Measurements from ENCODE around the gene TRIM52.
"Not testable (repeated sequence)": the region's sequence is repeated elsewhere in the genome, so short reads cannot be mapped to it uniquely, and the experiment has no call there.

The TRIM52 gene

GRCh38 chr5:181281077-181281983, 20.4 kb upstream of the TRIM52 start:
- in situ Hi-C loops (cut with HindIII; ENCODE audit: low sequenced_read_pairs): no loop called here
- no peak for TF ChIP-seq CTCF (IDR thresholded peaks at IDR 0.05; ENCODE audit: low read depth, low read length)
- no peak for DNase-seq (ENCODE audit: low read depth, low spot score)
- no peak overlapping the region for H3K4me3 ChIP-seq (ENCODE audit: low read depth, low read length)

- H3K4me3 ChIP-seq (ENCODE audit: low read depth, low read length): no peak overlapping the region
- TF ChIP-seq CTCF (IDR thresholded peaks at IDR 0.05; ENCODE audit: low read depth, low read length): no peak
- in situ Hi-C loops (cut with HindIII; ENCODE audit: low sequenced_read_pairs): no loop called here
- DNase-seq (ENCODE audit: low read depth, low spot score): no peak
Measured at GRCh38 chr5:181280251-181280762, 19.4 kb upstream of the TRIM52 start.

GRCh38 chr5:181273433-181273744, 12.4 kb upstream of the TRIM52 start:
- H3K4me3 ChIP-seq (ENCODE audit: low read depth, low read length); DNase-seq (ENCODE audit: low read depth, low spot score); in situ Hi-C loops (cut with HindIII; ENCODE audit: low sequenced_read_pairs): not testable (repeated sequence)

GRCh38 chr5:181271081-181271480, 10.1 kb upstream of the TRIM52 start:
- TF ChIP-seq CTCF (IDR thresholded peaks at IDR 0.05; ENCODE audit: low read depth, low read length): no peak
- in situ Hi-C loops (cut with HindIII; ENCODE audit: low sequenced_read_pairs): no loop called here
- no peak for DNase-seq (ENCODE audit: low read depth, low spot score)
- no peak overlapping the region for H3K4me3 ChIP-seq (ENCODE audit: low read depth, low read length)

- not testable (repeated sequence) for H3K4me3 ChIP-seq (ENCODE audit: low read depth, low read length)
Measured at GRCh38 chr5:181267907-181268306, 7.0 kb upstream of the TRIM52 start.

GRCh38 chr5:181267291-181267904, 6.5 kb upstream of the TRIM52 start:
- in situ Hi-C loops (cut with HindIII; ENCODE audit: low sequenced_read_pairs); H3K4me3 ChIP-seq (ENCODE audit: low read depth, low read length); DNase-seq (ENCODE audit: low read depth, low spot score): not testable (repeated sequence)

More at GRCh38 chr5:181267907-181268306, 7.0 kb upstream of the TRIM52 start:
- in situ Hi-C loops (cut with HindIII; ENCODE audit: low sequenced_read_pairs); DNase-seq (ENCODE audit: low read depth, low spot score): not testable (repeated sequence)

GRCh38 chr5:181265092-181265671, 4.2 kb upstream of the TRIM52 start:
- no peak for DNase-seq (ENCODE audit: low read depth, low spot score)
- in situ Hi-C loops (cut with HindIII; ENCODE audit: low sequenced_read_pairs): no loop called here
- no peak overlapping the region for H3K4me3 ChIP-seq (ENCODE audit: low read depth, low read length)
- no peak for TF ChIP-seq CTCF (IDR thresholded peaks at IDR 0.05; ENCODE audit: low read depth, low read length)

- in situ Hi-C loops (cut with HindIII; ENCODE audit: low sequenced_read_pairs): no loop called here
Measured at GRCh38 chr5:181263633-181264032, 2.7 kb upstream of the TRIM52 start.

More at GRCh38 chr5:181263633-181264032, 2.7 kb upstream of the TRIM52 start:
- no peak for DNase-seq (ENCODE audit: low read depth, low spot score)
- TF ChIP-seq CTCF (IDR thresholded peaks at IDR 0.05; ENCODE audit: low read depth, low read length): no peak
- no peak overlapping the region for H3K4me3 ChIP-seq (ENCODE audit: low read depth, low read length)
